Spleen (tissue), 13 donors: ENCODE data around the gene TTC27. TPM values are rescaled to one million over a fixed set of nuclear protein-coding genes. Genes with fewer than 3 reads are reported as not detected.

Experiments used
- DNase-seq: peaks from one replicate; pipeline ENCODE4 v3.0.0-alpha.2; 2020
- H3K27ac ChIP-seq, 8 donors: fragments of 200-600 bp; sonication (generic) in 7 of 8; 1 replicate in 4 of 8; 2 replicates in 4 of 8; pipeline versions ENCODE4 v1.5.0 to v1.8.0; 2016 to 2021; ENCODE audit warnings: inconsistent platforms in 4 of 8, mild to moderate bottlenecking in 4 of 8, moderate library complexity in 1 of 8
- H3K27me3 ChIP-seq, 7 donors: fragments of 200-600 bp; sonication (generic) in 6 of 7; replicated peaks in 1 of 7; 1 replicate in 4 of 7; 2 replicates in 3 of 7; pipeline versions ENCODE4 v1.5.0 to v1.8.0; 2016 to 2021; ENCODE audit warnings: inconsistent platforms in 3 of 7, mild to moderate bottlenecking in 1 of 7
- H3K36me3 ChIP-seq, 6 donors: fragments of 200-600 bp; sonication (generic) in 5 of 6; 1 replicate in 4 of 6; 2 replicates in 2 of 6; pipeline versions ENCODE4 v1.5.0 to v1.8.0; 2016 to 2021; ENCODE audit warnings: inconsistent platforms in 2 of 6
- H3K4me1 ChIP-seq, 6 donors: fragments of 200-600 bp; sonication (generic) in 5 of 6; 1 replicate in 3 of 6; 2 replicates in 3 of 6; pipeline versions ENCODE4 v1.5.0 to v1.8.0; 2016 to 2021; ENCODE audit warnings: inconsistent platforms in 3 of 6
- H3K4me3 ChIP-seq, 8 donors: fragments of 200-600 bp; sonication (generic) in 7 of 8; 1 replicate in 4 of 8; 2 replicates in 4 of 8; pipeline versions ENCODE4 v1.5.0 to v1.8.0; 2016 to 2021; ENCODE audit warnings: inconsistent platforms in 4 of 8, mild to moderate bottlenecking in 4 of 8, moderate library complexity in 2 of 8
- H3K9me3 ChIP-seq, 8 donors: fragments of 200-600 bp; sonication (generic) in 7 of 8; 1 replicate in 4 of 8; 2 replicates in 4 of 8; pipeline versions ENCODE4 v1.5.0 to v1.8.0; 2016 to 2021; ENCODE audit warnings: inconsistent platforms in 4 of 8
- CTCF ChIP-seq, 11 experiments: fragments of 200-600 bp in 7 of 11; fragments of 450-650 bp in 4 of 11; sonication (generic) in 4 of 11; IDR thresholded peaks in 8 of 11; conservative IDR thresholded peaks in 3 of 11; 1 replicate in 7 of 11; 2 replicates in 4 of 11; pipeline versions ENCODE4 v1.4.0 to v1.8.0; 2016 to 2021; ENCODE audit warnings: antibody characterized with exemption in 11 of 11, inconsistent platforms in 4 of 11, mild to moderate bottlenecking in 1 of 11
- POLR2A ChIP-seq, 3 donors: fragments of 450-650 bp; IDR thresholded peaks; one replicate each; pipeline ENCODE4 v1.5.1; 2017; ENCODE audit warnings: antibody characterized with exemption in 3 of 3, mild to moderate bottlenecking in 1 of 3
- POLR2AphosphoS5 ChIP-seq, 3 donors: sonication (generic); formaldehyde crosslinking; IDR thresholded peaks; one replicate each; pipeline ENCODE4 v1.5.1; 2017; ENCODE audit warnings: antibody characterized with exemption in 3 of 3
- WGBS, 5 donors: extraction: QIAGEN DNeasy Blood & Tissue Kit in 3 of 5; methylation state at CpG; one replicate each; pipeline versions ENCODE4 v1.1.5 to v1.1.7; 2013 to 2018; 5-methylcytosine and 5-hydroxymethylcytosine counted together
- intact Hi-C: fragments of 100-400 bp; cut with DNase I; formaldehyde crosslinking; loops from one replicate; pipeline ENCODE4 v1.15.0; 2023; ENCODE audit warnings: low total_unique reads
- long read RNA-seq, 2 donors: transcript quantifications; one replicate each; lab custom pipeline, GENCODE V29; 2026
- polyA plus RNA-seq, 3 donors: library from polyadenylated mRNA; stranded (reverse); fragments of 200-250 nt; gene quantifications; one replicate each; pipeline ENCODE4 v1.2.1, GENCODE V29; 2013
- total RNA-seq, 7 donors: library from RNA; depleted of rRNA in 3 of 7; stranded (reverse); fragments of >200 nt in 3 of 7; fragmentation: NEBNext Ultra II Directional in 4 of 7; extraction: Animal tissue kit (Norgen Biotek cat#: 25700) in 4 of 7; gene quantifications; one replicate each; pipeline versions ENCODE4 v1.1.0 to v1.2.1, GENCODE V29; 2016 to 2021
- donor health status: healthy with polysubstance abuse.
- donor health status: DM: no; HTN: no; CAD: no; lungs with moderate emphysema.
- donor health status: DM: no; HTN: no; CAD: no.
- donor health status: Bipolar disorder and iron deficiency.
- donor health status: healthy.
- donor health status: DM: no; HTN: no; CAD: no.
- donor health status: DM: yes; HTN: yes; CAD: no.

Gene TTC27
- total RNA-seq (10 to 100 TPM; 13.7 to 28.5 (median 21.9) TPM), polyA plus RNA-seq (10 to 100 TPM in 2 of 3 donors, 1 to 10 TPM in 1; 9.0 to 12.7 (median 10.2) TPM)
- long read RNA-seq, donor 1, partial matches to known transcripts, result 0 of 1 reads
- long read RNA-seq, donor 1, other reads (novel, unspliced or antisense), result 0 of 1 reads
- long read RNA-seq, donor 2, partial matches to known transcripts, result 0 of 2 reads
- long read RNA-seq, donor 2, other reads (novel, unspliced or antisense), result 0 of 2 reads

DNA sequence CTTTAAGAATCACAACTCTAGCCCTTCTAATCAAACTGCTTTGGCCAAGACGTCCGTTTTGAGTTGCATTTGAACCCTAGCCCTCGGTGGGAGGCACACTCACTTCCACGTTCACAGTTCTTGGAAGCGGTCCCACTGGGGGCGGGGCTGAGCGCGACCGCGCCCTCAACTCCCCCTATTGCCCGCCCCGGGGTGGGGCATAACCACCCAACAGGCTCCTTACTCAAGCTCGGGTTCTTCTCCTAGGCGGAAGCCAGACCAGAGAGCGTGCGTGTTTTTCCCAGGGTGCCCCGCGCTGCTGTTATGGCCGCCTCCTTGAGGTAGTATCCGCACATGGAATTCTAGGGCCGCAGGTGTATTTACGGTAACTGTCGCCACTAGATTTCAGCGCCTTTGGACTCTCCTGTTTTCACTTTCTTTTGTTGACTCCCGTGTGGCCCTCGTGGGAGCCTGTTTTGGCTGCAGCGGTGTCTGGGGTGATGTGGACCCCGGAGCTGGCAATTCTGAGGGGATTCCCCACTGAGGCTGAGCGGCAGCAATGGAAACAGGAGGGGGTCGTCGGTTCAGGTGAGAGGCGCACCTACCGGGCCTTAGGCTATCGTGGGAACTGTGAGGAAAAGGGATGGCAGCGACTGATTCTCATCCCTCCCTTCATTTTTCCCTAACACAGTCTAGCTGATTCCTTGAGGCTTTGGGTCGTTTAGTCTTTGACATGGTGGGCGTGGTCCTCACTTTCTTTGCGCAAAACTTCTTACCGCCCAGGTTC lies at the start of gene TTC27:
Gene TTC27 (plus strand): TSS at position 237 of the 766 bp plus-strand sequence. CDS start 243 bp downstream, at position 480.
- Histone ChIP-seq H3K9me3 (no peaks in the 10 kb centered on the region), H3K4me3 (peak within 1 kb of the TSS; percentile 60 to 98 (median 91)), H3K36me3 (peaks cover 0 to 47% (median 17%) of the 10 kb centered on the region in 6 donors), H3K27me3 (no peaks in the 10 kb centered on the region), H3K4me1 (peaks cover 9 to 50% (median 26%) of the 10 kb centered on the region in 6 donors), H3K27ac (peak within 1 kb of the TSS; percentile 15 to 78 (median 62))
- TF ChIP-seq POLR2AphosphoS5 (IDR thresholded peaks at IDR 0.05), result peak; percentile 81 to 88 (median 82)
- no peak for TF ChIP-seq POLR2A (IDR thresholded peaks at IDR 0.05)
- peak in 6 of 11 experiments; percentile 10 to 52 (median 31) for TF ChIP-seq CTCF (IDR thresholded peaks at IDR 0.05 in 8 of 11, conservative IDR thresholded peaks at IDR 0.05 in 3 of 11)
- 0 to 1% (median 0%) methylated on average over 29 to 39 of the region's 39 CpGs for WGBS, 5 donors
- intact Hi-C loops, result no loop called here
- peak; percentile 99 for DNase-seq

DNA sequence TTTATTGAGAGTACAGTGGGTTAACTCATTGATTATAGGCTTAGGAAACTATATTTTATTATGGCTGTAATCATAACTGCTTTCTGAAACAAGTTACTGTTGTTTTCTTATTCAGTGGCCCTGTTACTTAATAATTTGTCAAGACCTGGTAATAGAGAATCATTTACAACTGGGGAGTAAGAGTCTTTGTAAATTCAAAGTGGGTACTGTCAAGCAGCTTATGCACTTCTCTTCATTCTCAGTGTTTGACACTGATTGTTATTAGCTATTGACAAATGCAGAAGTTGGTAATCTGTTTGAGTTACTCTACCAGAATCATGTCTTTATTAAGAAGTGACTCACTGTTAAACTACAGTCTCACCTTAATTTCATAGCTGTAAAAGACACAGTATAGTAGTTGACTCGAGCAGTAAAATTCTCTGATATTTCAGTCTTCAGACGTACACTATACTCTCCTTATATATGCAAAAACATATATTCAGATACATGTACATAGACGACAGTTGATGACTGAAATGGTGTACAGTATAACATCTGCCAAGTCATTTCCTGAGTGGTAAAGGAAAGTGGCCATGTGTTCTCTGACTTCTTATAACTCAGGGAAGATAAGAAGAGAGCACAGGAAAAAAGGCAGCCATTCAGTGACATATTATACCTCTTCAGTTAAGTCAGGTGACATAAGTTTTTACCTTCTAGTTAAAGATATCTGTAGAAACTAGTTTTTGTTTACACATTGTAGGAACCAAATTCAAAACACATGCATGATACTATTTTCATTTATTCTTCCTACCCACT lies 36.0 kb upstream of the TTC27 start:
- intact Hi-C loops, result no loop called here
- peaks cover 0 to 21% (median 10%) of the 10 kb centered on the region in 6 donors for H3K4me1 ChIP-seq
- H3K27ac ChIP-seq, result peak overlapping the region in 7 of 8 donors; percentile 12 to 75 (median 66)
- DNase-seq, result no peak
- no peaks in the 10 kb centered on the region for H3K27me3 ChIP-seq
- WGBS, 5 donors, result 17 to 30% (median 24%) methylated on average over 3 of the region's 3 CpGs
- H3K36me3 ChIP-seq, result peaks cover 0 to 41% (median 8%) of the 10 kb centered on the region in 6 donors
- H3K4me3 ChIP-seq, result peak overlapping the region in 1 of 8 donors; percentile 12
- TF ChIP-seq POLR2A (IDR thresholded peaks at IDR 0.05) (no peak), POLR2AphosphoS5 (IDR thresholded peaks at IDR 0.05) (no peak), CTCF (IDR thresholded peaks at IDR 0.05 in 8 of 11, conservative IDR thresholded peaks at IDR 0.05 in 3 of 11) (no peak)
- no peaks in the 10 kb centered on the region for H3K9me3 ChIP-seq

- Histone ChIP-seq H3K27ac (no peak overlapping the region), H3K4me3 (no peak overlapping the region), H3K9me3 (no peaks in the 10 kb centered on the region), H3K27me3 (no peaks in the 10 kb centered on the region), H3K4me1 (peaks cover 0 to 21% (median 10%) of the 10 kb centered on the region in 6 donors), H3K36me3 (peaks cover 0 to 62% (median 20%) of the 10 kb centered on the region in 6 donors)
- TF ChIP-seq POLR2AphosphoS5 (IDR thresholded peaks at IDR 0.05), result no peak
- TF ChIP-seq CTCF (IDR thresholded peaks at IDR 0.05 in 8 of 11, conservative IDR thresholded peaks at IDR 0.05 in 3 of 11), result no peak
- no peak for TF ChIP-seq POLR2A (IDR thresholded peaks at IDR 0.05)
- no peak for DNase-seq
- WGBS, 5 donors, result 87 to 94% (median 88%) methylated on average over 3 of the region's 3 CpGs
- intact Hi-C loops, result no loop called here
Observed at GRCh38 chr2:32594573-32594972, 33.3 kb upstream of the TTC27 start.
